Karpas-422 (cell line): ENCODE data around the gene BARX2. TPM values are rescaled to one million over a fixed set of nuclear protein-coding genes. Genes with fewer than 3 reads are reported as not detected.
A peak's percentile ranks its signal among the peaks of the same experiment; 100 is the strongest.

Source experiments
- DNase-seq: peaks from one replicate; pipeline ENCODE4 v3.0.0-alpha.2; 2015
- H2AFZ ChIP-seq: fragments of 200-600 bp; sonication (generic); 2 replicates; pipeline ENCODE4 v1.6.1; 2014; ENCODE audit warnings: antibody characterized with exemption, low read length, mixed read lengths
- H3K27ac ChIP-seq: fragments of 200-600 bp; sonication (generic); 2 replicates; pipeline ENCODE4 v1.5.1; 2014; ENCODE audit warnings: mild to moderate bottlenecking, low read length, moderate library complexity
- H3K27me3 ChIP-seq: fragments of 200-600 bp; sonication (generic); 2 replicates; pipeline ENCODE4 v1.6.1; 2014; ENCODE audit warnings: low read length, mixed read lengths
- H3K36me3 ChIP-seq: fragments of 200-600 bp; sonication (generic); 2 replicates; pipeline ENCODE4 v1.6.1; 2014; ENCODE audit warnings: low read length, mixed read lengths; ENCODE audit not compliant: insufficient read depth
- H3K4me1 ChIP-seq: fragments of 200-600 bp; sonication (generic); 2 replicates; pipeline ENCODE4 v1.6.1; 2014; ENCODE audit warnings: mild to moderate bottlenecking, low read length, mixed read lengths
- H3K4me2 ChIP-seq: fragments of 200-600 bp; sonication (generic); 2 replicates; pipeline ENCODE4 v1.6.1; 2014; ENCODE audit warnings: low read length, low read depth, mild to moderate bottlenecking; ENCODE audit not compliant: poor library complexity, severe bottlenecking
- H3K4me3 ChIP-seq: fragments of 200-600 bp; sonication (generic); 2 replicates; pipeline ENCODE4 v1.5.1; 2014; ENCODE audit warnings: mild to moderate bottlenecking, antibody characterized with exemption, low read length, mixed read lengths
- H3K79me2 ChIP-seq: fragments of 200-600 bp; sonication (generic); 2 replicates; pipeline ENCODE4 v1.6.1; 2014; ENCODE audit warnings: mild to moderate bottlenecking, low read length, mixed read lengths
- H3K9ac ChIP-seq: fragments of 200-600 bp; sonication (generic); 2 replicates; pipeline ENCODE4 v1.6.0; 2014; ENCODE audit warnings: low read length
- H3K9me2 ChIP-seq: fragments of 200-600 bp; sonication (generic), shearing (Covaris generic); replicated peaks from 2 replicates; pipeline ENCODE4 v1.6.0; 2014; ENCODE audit warnings: mild to moderate bottlenecking, low read length, moderate library complexity; ENCODE audit not compliant: insufficient read depth
- H3K9me3 ChIP-seq: fragments of 300-700, 200-600 bp; sonication (generic); 2 replicates; pipeline ENCODE4 v1.6.1; 2014; ENCODE audit warnings: low read length, mixed read lengths
- H4K20me1 ChIP-seq: fragments of 200-600 bp; sonication (generic); 2 replicates; pipeline ENCODE4 v1.6.1; 2014; ENCODE audit warnings: mild to moderate bottlenecking, antibody characterized with exemption, low read length, low read depth; ENCODE audit not compliant: insufficient read depth
- total RNA-seq: library from RNA; depleted of rRNA; stranded (reverse); fragments of >200 nt; shearing (Covaris generic); gene quantifications from 2 replicates; pipeline ENCODE4 v1.2.3, GENCODE V29; 2014; ENCODE audit warnings: low replicate concordance

BARX2 gene
- total RNA-seq, 1 experiment from 2014 or later = not detected

DNA sequence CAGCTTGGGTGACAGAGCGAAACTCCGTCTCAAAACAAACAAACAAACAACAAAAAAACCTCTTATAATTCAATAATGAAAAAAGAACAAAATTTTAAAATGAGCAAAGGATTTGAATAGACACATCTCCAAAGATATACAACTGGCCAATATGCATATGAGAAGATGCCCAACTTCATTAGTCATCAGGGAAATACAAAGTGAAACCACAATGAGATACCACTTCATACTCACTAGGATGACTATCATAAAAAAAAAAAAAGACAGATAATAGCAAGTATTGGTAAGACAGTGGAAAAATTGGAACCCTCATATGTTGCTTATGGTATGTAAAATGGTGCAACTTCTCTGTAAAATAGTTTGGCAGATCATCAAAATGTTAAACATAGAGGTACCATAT lies 28.7 kb upstream of the BARX2 start:
- DNase-seq = no peak
- no peaks in the 10 kb centered on the region for H3K9me2 ChIP-seq
- H3K79me2 ChIP-seq = no peaks in the 10 kb centered on the region
- H3K4me2 ChIP-seq = no peak overlapping the region
- no peaks in the 10 kb centered on the region for H3K4me1 ChIP-seq
- H3K27me3 ChIP-seq = no peaks in the 10 kb centered on the region
- H4K20me1 ChIP-seq = no peaks in the 10 kb centered on the region
- no peak overlapping the region for H3K9ac ChIP-seq
- no peaks in the 10 kb centered on the region for H3K9me3 ChIP-seq
- H2AFZ ChIP-seq = no peak overlapping the region
- H3K4me3 ChIP-seq = no peak overlapping the region
- no peaks in the 10 kb centered on the region for H3K36me3 ChIP-seq
- H3K27ac ChIP-seq = no peak overlapping the region

DNA sequence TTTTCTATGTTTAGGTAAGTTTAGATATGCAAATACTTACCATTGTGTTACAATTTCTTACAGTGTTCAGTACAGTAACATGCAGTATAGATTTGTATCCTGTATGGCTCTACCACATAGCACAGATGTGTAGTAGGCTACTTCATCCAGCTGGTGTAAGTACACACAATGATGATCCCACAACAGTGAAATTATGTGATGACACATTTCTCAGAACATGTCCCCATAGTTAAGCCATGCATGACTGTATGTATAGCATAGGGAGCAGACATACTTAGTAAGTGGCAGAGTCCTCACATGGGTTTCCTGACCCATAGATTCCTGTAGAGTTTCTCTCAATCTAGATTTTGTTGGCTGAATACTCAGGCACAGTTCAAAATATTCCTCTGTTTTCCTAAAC lies 26.8 kb upstream of the BARX2 start:
- no peaks in the 10 kb centered on the region for H3K36me3 ChIP-seq
- H3K9me2 ChIP-seq = no peaks in the 10 kb centered on the region
- no peak overlapping the region for H3K4me3 ChIP-seq
- H3K9ac ChIP-seq = no peak overlapping the region
- H2AFZ ChIP-seq = no peak overlapping the region
- no peaks in the 10 kb centered on the region for H3K9me3 ChIP-seq
- no peaks in the 10 kb centered on the region for H4K20me1 ChIP-seq
- no peak overlapping the region for H3K4me2 ChIP-seq
- no peak for DNase-seq
- H3K27ac ChIP-seq = no peak overlapping the region
- H3K27me3 ChIP-seq = no peaks in the 10 kb centered on the region
- H3K79me2 ChIP-seq = no peaks in the 10 kb centered on the region
- H3K4me1 ChIP-seq = no peaks in the 10 kb centered on the region

DNA sequence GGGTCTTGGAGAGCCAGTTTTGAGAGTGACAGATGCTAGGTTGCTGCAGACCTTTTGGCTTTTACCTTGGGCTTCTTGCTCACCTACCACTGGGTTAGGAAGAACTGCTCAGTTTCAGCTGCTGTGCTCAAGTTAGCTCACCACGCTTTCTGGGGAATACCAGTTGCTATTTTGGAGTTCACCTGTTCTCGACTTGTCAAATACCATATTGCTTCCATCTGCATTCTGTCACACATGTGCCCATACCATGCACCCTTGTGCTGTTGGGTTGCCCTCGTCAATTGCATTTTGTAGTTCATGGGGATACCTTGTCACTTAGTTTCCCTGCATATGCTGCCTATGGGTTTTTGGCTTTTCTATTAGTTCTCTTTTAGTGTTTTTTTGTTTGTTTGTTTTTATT lies 23.0 kb upstream of the BARX2 start:
- no peak overlapping the region for H3K9ac ChIP-seq
- no peak overlapping the region for H3K27ac ChIP-seq

DNA sequence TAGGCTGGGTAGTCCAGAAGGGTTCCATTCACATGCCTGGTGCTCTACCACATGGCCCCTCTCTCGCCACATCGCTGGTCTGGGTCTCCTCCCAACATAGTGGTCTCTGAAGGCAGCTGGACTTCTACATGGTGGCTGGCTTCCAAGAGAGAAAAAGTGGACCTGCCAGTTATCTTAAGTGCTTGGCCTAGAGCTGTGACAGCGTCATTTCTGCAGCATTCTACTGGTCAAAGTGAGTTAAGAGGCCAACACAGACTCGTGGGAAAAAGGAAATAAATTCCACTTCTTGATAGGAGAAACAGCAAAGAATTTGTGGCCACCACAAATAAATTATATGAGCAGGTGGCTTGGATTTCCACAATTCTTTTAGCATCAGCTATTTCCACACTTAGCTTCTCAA lies 21.0 kb upstream of the BARX2 start:
- Histone ChIP-seq H3K36me3 (no peaks in the 10 kb centered on the region), H3K27ac (no peak overlapping the region), H3K9ac (no peak overlapping the region), H3K27me3 (no peaks in the 10 kb centered on the region), H3K4me2 (no peak overlapping the region), H3K79me2 (no peaks in the 10 kb centered on the region), H3K9me2 (no peaks in the 10 kb centered on the region), H2AFZ (no peak overlapping the region), H4K20me1 (no peaks in the 10 kb centered on the region), H3K4me1 (no peaks in the 10 kb centered on the region), H3K9me3 (no peaks in the 10 kb centered on the region), H3K4me3 (no peak overlapping the region)
- DNase-seq = no peak

More for the DNA sequence above, 23.0 kb upstream of the BARX2 start:
- Histone ChIP-seq H3K4me3 (no peak overlapping the region), H3K4me2 (no peak overlapping the region), H3K4me1 (no peaks in the 10 kb centered on the region), H3K9me3 (no peaks in the 10 kb centered on the region), H3K79me2 (no peaks in the 10 kb centered on the region), H2AFZ (no peak overlapping the region), H3K9me2 (no peaks in the 10 kb centered on the region), H3K27me3 (no peaks in the 10 kb centered on the region), H4K20me1 (no peaks in the 10 kb centered on the region), H3K36me3 (no peaks in the 10 kb centered on the region)
- no peak for DNase-seq

DNA sequence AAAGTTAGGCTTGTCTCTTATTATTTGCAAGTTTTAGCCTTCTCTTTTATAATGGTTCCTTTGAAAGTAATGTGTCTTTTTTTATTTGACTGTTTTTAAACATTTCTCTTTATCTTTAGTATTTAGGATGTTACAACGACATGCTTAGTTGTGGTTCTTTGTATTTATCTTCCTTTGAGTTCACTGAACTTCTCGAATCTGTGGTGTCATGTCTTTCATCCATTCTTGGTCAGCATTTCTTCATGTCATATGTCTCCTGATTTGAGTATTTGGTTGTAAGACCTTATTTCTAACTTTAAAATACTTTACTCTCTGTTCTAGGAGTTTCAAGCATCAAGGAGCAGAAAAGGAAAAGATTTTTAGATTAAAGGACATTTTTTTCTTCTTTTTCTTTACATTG lies 15.9 kb upstream of the BARX2 start:
- no peaks in the 10 kb centered on the region for H3K27me3 ChIP-seq
- H3K9me3 ChIP-seq = no peaks in the 10 kb centered on the region
- H3K36me3 ChIP-seq = no peaks in the 10 kb centered on the region
- no peaks in the 10 kb centered on the region for H4K20me1 ChIP-seq
- H3K4me2 ChIP-seq = no peak overlapping the region
- no peaks in the 10 kb centered on the region for H3K79me2 ChIP-seq
- H3K4me1 ChIP-seq = no peaks in the 10 kb centered on the region
- no peak for DNase-seq
- no peak overlapping the region for H3K27ac ChIP-seq
- no peak overlapping the region for H2AFZ ChIP-seq
- no peak overlapping the region for H3K9ac ChIP-seq
- no peak overlapping the region for H3K4me3 ChIP-seq
- H3K9me2 ChIP-seq = no peaks in the 10 kb centered on the region

DNA sequence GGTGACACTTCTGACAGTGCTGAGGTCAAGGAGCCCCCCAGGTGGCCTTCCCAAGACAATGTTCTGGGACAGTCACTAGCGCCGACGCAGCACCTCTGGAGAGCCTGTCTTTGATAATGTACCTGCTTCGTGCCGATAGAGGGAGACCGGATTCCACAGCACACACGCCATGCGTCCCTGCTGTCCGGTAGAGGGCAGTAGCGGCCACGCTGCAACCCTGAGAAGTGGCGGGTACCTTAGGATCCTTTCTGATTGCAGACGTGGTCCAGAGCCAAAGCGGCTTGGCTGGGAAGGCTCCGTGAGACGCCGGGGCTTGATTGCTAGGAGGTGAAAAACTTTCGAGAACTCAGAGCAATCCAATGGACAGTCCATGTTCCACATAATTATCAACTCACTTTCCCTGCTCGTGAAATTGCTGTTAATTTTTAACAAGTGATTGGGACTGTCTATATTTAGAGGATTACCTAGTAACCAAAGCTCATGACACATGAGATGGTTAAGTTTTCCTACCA lies 11.4 kb upstream of the BARX2 start:
- Histone ChIP-seq H3K79me2 (no peaks in the 10 kb centered on the region), H3K4me1 (no peaks in the 10 kb centered on the region), H2AFZ (no peak overlapping the region), H3K9me3 (no peaks in the 10 kb centered on the region), H3K27me3 (no peaks in the 10 kb centered on the region), H3K9me2 (no peaks in the 10 kb centered on the region), H3K36me3 (no peaks in the 10 kb centered on the region), H4K20me1 (no peaks in the 10 kb centered on the region), H3K27ac (no peak overlapping the region), H3K4me3 (no peak overlapping the region), H3K4me2 (no peak overlapping the region), H3K9ac (no peak overlapping the region)
- peak; percentile 87 for DNase-seq

DNA sequence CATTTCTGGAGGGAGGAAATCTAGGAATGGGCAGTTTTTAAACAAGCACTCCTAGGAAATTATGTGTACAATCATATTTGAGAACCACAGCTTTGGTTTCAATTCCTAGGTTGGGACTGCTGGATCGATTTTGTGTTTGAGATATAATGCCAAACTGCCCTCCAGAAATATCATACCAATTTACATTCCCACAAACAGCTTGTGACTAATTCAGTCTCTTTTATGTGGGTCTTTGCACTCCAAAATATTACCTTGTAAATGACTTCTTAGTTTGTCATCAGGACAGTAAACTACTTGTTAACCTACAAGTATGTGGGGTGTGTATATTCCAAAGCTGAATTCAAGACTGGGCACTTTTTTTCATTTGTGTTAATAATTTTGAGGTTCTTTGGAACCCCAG lies 9.8 kb upstream of the BARX2 start:
- Histone ChIP-seq H3K4me1 (no peaks in the 10 kb centered on the region), H2AFZ (no peak overlapping the region), H3K9me3 (no peaks in the 10 kb centered on the region), H3K9me2 (no peaks in the 10 kb centered on the region), H3K27ac (no peak overlapping the region), H3K36me3 (no peaks in the 10 kb centered on the region), H3K9ac (no peak overlapping the region), H3K4me3 (no peak overlapping the region), H3K27me3 (no peaks in the 10 kb centered on the region), H4K20me1 (no peaks in the 10 kb centered on the region), H3K4me2 (no peak overlapping the region), H3K79me2 (no peaks in the 10 kb centered on the region)
- DNase-seq = no peak

DNA sequence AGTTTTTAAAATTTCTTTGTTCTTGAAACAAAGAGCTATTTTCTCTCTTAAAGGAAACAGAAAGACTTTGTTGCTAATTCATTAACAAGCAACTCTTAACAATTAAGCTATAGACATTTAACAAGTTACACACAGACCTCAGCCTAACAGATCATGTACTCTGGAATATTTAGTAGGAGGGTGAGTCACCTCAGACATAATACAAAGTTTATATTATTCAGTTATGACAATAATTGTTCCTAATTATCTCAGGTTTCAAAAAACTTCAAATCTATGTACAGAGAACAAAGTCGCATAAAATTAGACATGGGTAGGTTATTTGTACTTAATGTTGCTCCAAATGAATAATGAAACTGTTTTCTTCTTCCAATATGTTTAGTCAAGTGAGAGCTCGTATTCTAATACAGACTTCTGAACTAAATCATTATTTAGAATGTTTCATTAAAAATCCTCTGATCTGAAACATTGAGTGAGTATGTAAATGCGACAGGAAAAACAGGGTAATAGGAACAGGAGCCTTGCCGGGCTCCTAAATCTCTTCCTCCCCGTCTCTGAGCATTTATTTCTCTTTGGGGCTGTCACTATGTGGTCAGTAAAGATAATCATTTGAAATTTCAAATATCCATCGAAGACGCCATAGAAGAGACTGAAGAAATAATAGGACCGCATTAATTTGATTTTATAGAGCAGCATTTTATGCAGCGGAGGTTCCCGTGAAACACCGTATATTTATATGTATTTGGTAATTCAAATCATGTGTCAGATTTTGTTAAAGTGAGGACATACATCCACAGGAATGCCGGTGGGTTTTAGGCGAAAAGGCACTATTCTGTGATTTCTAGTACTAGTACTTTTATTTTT lies 8.7 kb upstream of the BARX2 start:
- no peak for DNase-seq
- H3K9ac ChIP-seq = no peak overlapping the region
- no peak overlapping the region for H3K27ac ChIP-seq
- H4K20me1 ChIP-seq = no peaks in the 10 kb centered on the region
- H3K4me3 ChIP-seq = no peak overlapping the region
- no peaks in the 10 kb centered on the region for H3K79me2 ChIP-seq
- H2AFZ ChIP-seq = no peak overlapping the region
- no peaks in the 10 kb centered on the region for H3K36me3 ChIP-seq
- H3K4me2 ChIP-seq = no peak overlapping the region
- no peaks in the 10 kb centered on the region for H3K9me3 ChIP-seq
- H3K27me3 ChIP-seq = no peaks in the 10 kb centered on the region
- no peaks in the 10 kb centered on the region for H3K9me2 ChIP-seq
- H3K4me1 ChIP-seq = no peaks in the 10 kb centered on the region
